ENCODE measurements around the gene AK1. TPM values are rescaled to one million over a fixed set of nuclear protein-coding genes. Genes with fewer than 3 reads are reported as not detected.

The AK1 gene
- total and polyA plus RNA-seq, 9 of the 15 experiments (the other 6 are each of a cell fraction or from before 2014, with no cell fraction given): 10.1 to 71.8 (median 39.0) TPM

DNA sequence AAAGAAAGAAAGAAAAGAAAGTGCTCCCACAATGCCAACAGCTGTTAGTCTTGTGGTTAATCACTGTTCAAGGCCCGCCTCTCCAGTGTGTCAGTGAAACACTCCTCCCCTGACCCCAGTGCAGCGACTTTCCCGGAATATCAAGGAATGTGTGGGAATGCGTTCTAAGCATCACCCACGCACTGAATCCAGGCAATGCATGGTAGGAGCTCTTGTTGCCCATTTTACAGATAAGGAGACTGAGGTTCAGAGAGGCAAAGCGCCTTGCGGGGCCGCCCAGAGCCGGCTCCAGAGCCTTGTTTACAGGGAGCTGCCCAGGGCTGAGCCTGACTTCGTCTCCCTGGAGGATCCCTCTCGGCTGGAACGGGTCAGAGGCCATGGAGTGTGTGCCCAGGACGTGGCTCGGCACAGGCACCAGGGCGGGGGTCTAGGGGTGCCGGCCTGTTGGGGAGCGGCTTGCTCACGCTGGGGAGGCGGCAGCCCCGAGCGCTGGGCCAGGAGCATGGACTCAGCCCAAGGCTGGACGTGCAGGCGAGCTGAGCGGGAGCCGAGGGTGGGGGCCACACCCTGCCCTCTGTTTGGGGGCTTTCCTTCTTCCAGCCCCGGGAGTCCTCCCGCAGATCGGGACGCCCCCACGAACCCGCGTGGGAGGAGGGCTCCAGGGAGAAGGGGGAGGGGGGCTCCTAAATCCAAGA, 21.1 kb upstream of the AK1 start (continued):
- TF ChIP-seq KAT8 (IDR thresholded peaks at IDR 0.05; ENCODE audit: low read depth) (no peak), ZFP36 (IDR thresholded peaks at IDR 0.05; ENCODE audit: low read depth, low read length, partially characterized antibody) (no peak), ZNF143 (CRISPR knock-in tag; IDR thresholded peaks at IDR 0.05) (peak; percentile 50; the same call in 1 of the 2 replicates), BDP1 (IDR thresholded peaks at IDR 0.05; ENCODE audit: insufficient read depth, insufficient read length) (no peak), TCF7L2 (IDR thresholded peaks at IDR 0.05; ENCODE audit: low read depth, low read length) (no peak), HDAC1 (IDR thresholded peaks at IDR 0.05) (peak in 1 of 2 experiments; percentile 81; a peak in 2 of 4 replicates), NR3C1 (CRISPR knock-in tag; IDR thresholded peaks at IDR 0.05) (no peak), ZNF165 (CRISPR knock-in tag; IDR thresholded peaks at IDR 0.05; ENCODE audit: borderline replicate concordance) (no peak), DACH1 (IDR thresholded peaks at IDR 0.05; ENCODE audit: partially characterized antibody) (peak; percentile 79), NCOR1 (IDR thresholded peaks at IDR 0.05) (no peak), SRSF7 (optimal IDR thresholded peaks at IDR 0.05; ENCODE audit: low read depth, low read length) (no peak), ZNF76 (CRISPR knock-in tag; IDR thresholded peaks at IDR 0.05; ENCODE audit: borderline replicate concordance) (no peak), TBP (optimal IDR thresholded peaks at IDR 0.05; ENCODE audit: low read depth, low read length) (peak; percentile 34), ZNF311 (CRISPR knock-in tag; IDR thresholded peaks at IDR 0.05) (no peak), ETV5 (CRISPR knock-in tag; IDR thresholded peaks at IDR 0.05; ENCODE audit: low read depth) (no peak), ARNT (IDR thresholded peaks at IDR 0.05) (no peak), ZNF3 (CRISPR knock-in tag; IDR thresholded peaks at IDR 0.05) (no peak), SMAD3 (CRISPR knock-in tag; conservative IDR thresholded peaks at IDR 0.05) (no peak), MEIS2 (IDR thresholded peaks at IDR 0.05; ENCODE audit: partially characterized antibody) (no peak), TAF7 (tag; IDR thresholded peaks at IDR 0.05) (no peak), CHD1 (IDR thresholded peaks at IDR 0.05; ENCODE audit: low read length) (no peak), TRIM28 (IDR thresholded peaks at IDR 0.05) (no peak), FIP1L1 (IDR thresholded peaks at IDR 0.05; ENCODE audit: low read depth, low read length, poor library complexity, severe bottlenecking) (no peak), THRAP3 (IDR thresholded peaks at IDR 0.05; ENCODE audit: borderline replicate concordance) (no peak), MXI1 (IDR thresholded peaks at IDR 0.05; ENCODE audit: low read depth, low read length) (no peak), ZNF586 (CRISPR knock-in tag; conservative IDR thresholded peaks at IDR 0.05) (no peak), TSC22D4 (tag; IDR thresholded peaks at IDR 0.05) (no peak)
- TF ChIP-seq, protein P1, sequence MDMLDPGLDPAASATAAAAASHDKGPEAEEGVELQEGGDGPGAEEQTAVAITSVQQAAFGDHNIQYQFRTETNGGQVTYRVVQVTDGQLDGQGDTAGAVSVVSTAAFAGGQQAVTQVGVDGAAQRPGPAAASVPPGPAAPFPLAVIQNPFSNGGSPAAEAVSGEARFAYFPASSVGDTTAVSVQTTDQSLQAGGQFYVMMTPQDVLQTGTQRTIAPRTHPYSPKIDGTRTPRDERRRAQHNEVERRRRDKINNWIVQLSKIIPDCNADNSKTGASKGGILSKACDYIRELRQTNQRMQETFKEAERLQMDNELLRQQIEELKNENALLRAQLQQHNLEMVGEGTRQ (CRISPR knock-in tag; IDR thresholded peaks at IDR 0.05): no peak
- TF ChIP-seq, protein P2, sequence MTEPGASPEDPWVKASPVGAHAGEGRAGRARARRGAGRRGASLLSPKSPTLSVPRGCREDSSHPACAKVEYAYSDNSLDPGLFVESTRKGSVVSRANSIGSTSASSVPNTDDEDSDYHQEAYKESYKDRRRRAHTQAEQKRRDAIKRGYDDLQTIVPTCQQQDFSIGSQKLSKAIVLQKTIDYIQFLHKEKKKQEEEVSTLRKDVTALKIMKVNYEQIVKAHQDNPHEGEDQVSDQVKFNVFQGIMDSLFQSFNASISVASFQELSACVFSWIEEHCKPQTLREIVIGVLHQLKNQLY (CRISPR knock-in tag; conservative IDR thresholded peaks at IDR 0.05): no peak
- TF ChIP-seq, protein P3, sequence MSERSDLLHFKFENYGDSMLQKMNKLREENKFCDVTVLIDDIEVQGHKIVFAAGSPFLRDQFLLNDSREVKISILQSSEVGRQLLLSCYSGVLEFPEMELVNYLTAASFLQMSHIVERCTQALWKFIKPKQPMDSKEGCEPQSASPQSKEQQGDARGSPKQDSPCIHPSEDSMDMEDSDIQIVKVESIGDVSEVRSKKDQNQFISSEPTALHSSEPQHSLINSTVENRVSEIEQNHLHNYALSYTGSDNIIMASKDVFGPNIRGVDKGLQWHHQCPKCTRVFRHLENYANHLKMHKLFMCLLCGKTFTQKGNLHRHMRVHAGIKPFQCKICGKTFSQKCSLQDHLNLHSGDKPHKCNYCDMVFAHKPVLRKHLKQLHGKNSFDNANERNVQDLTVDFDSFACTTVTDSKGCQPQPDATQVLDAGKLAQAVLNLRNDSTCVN (CRISPR knock-in tag; IDR thresholded peaks at IDR 0.05): no peak
